WTC11 (cell line): ENCODE data around the gene CPSF4. TPM values are rescaled to one million over a fixed set of nuclear protein-coding genes. Genes with fewer than 3 reads are reported as not detected.

Source experiments
- ATAC-seq: fragments of 200-7000 bp; cut with Tn5 transposase; 2 replicates; pipeline ENCODE4 v1.10.0; 2021; ENCODE audit warnings: mild to moderate bottlenecking, moderate library complexity
- CTCF ChIA-PET: fragments of 300-600 bp; sonication (Branson Sonifier 250); formaldehyde crosslinking; loops from one replicate; lab custom pipeline; 2021; ENCODE audit warnings: antibody characterized with exemption; lab: Charles Lee
- POLR2A ChIA-PET: fragments of 350-600 bp; sonication (Branson Sonifier 250); formaldehyde crosslinking; loops from one replicate; lab custom pipeline; 2021; ENCODE audit warnings: antibody characterized with exemption; lab: Charles Lee
- DNase-seq: peaks from one replicate; pipeline ENCODE4 v3.0.0; 2021; ENCODE audit warnings: low spot score
- H3K27ac Mint-ChIP-seq: 2 replicates; pipeline ENCODE4 v1.8.0; 2021; ENCODE audit warnings: mixed read lengths
- H3K27me3 Mint-ChIP-seq: 2 replicates; pipeline ENCODE4 v1.8.0; 2021; ENCODE audit warnings: low read depth, mild to moderate bottlenecking, moderate library complexity, mixed read lengths
- H3K36me3 Mint-ChIP-seq: 2 replicates; pipeline ENCODE4 v1.8.0; 2021; ENCODE audit warnings: mixed read lengths
- H3K4me1 Mint-ChIP-seq: 2 replicates; pipeline ENCODE4 v1.8.0; 2022; ENCODE audit warnings: mixed read lengths
- H3K4me3 Mint-ChIP-seq: 2 replicates; pipeline ENCODE4 v1.8.0; 2021; ENCODE audit warnings: mild to moderate bottlenecking, moderate library complexity, mixed read lengths
- H3K9me3 Mint-ChIP-seq: 2 replicates; pipeline ENCODE4 v1.8.0; 2021; ENCODE audit warnings: mixed read lengths
- CBFB ChIP-seq: sonication (generic); formaldehyde crosslinking; IDR thresholded peaks from 2 replicates; pipeline ENCODE4 v1.8.1; 2022; ENCODE audit warnings: mild to moderate bottlenecking, low read depth, missing genetic modification reagents
- CREB1 ChIP-seq: sonication (generic); formaldehyde crosslinking; IDR thresholded peaks from 2 replicates; pipeline ENCODE4 v1.8.0; 2023; ENCODE audit warnings: mild to moderate bottlenecking, missing genetic modification reagents
- CTCF ChIP-seq: fragments of 200-600 bp; IDR thresholded peaks from 2 replicates; pipeline ENCODE4 v1.8.0; 2022; ENCODE audit warnings: antibody characterized with exemption
- E2F4 ChIP-seq: sonication (generic); formaldehyde crosslinking; IDR thresholded peaks from 2 replicates; pipeline ENCODE4 v1.8.1; 2022; ENCODE audit warnings: low read depth, mild to moderate bottlenecking, moderate library complexity, missing genetic modification reagents, borderline replicate concordance
- E2F5 ChIP-seq: sonication (generic); formaldehyde crosslinking; IDR thresholded peaks from 2 replicates; pipeline ENCODE4 v1.8.1; 2022; ENCODE audit warnings: mild to moderate bottlenecking, moderate library complexity, missing genetic modification reagents
- EMX1 ChIP-seq: fragments of 250-450 bp; sonication (Bioruptor Pico); IDR thresholded peaks from 2 replicates; pipeline ENCODE4 v1.8.0; 2021; ENCODE audit warnings: mild to moderate bottlenecking
- FOXK1 ChIP-seq: sonication (generic); formaldehyde crosslinking; IDR thresholded peaks from 2 replicates; pipeline ENCODE4 v1.8.0; 2022; ENCODE audit warnings: mild to moderate bottlenecking, moderate library complexity, missing genetic modification reagents
- FOXP1 ChIP-seq: sonication (generic); formaldehyde crosslinking; IDR thresholded peaks from 2 replicates; pipeline ENCODE4 v1.8.0; 2022; ENCODE audit warnings: missing genetic modification reagents, mild to moderate bottlenecking, moderate library complexity, borderline replicate concordance
- GABPB1 ChIP-seq: sonication (generic); formaldehyde crosslinking; IDR thresholded peaks from 2 replicates; pipeline ENCODE4 v1.8.1; 2023; ENCODE audit warnings: mild to moderate bottlenecking, missing genetic modification reagents
- IRF1 ChIP-seq: sonication (generic); formaldehyde crosslinking; IDR thresholded peaks from 2 replicates; pipeline ENCODE4 v1.8.0; 2023; ENCODE audit warnings: missing genetic modification reagents
- JUN ChIP-seq: sonication (generic); formaldehyde crosslinking; IDR thresholded peaks from 2 replicates; pipeline ENCODE4 v1.8.0; 2023; ENCODE audit warnings: mild to moderate bottlenecking, missing genetic modification reagents
- MXD4 ChIP-seq: fragments of 250-450 bp; sonication (Bioruptor Pico); IDR thresholded peaks from 2 replicates; pipeline ENCODE4 v1.8.0; 2021; ENCODE audit warnings: mild to moderate bottlenecking, moderate library complexity, borderline replicate concordance
- OVOL2 ChIP-seq: fragments of 250-450 bp; sonication (Bioruptor Pico); IDR thresholded peaks from 2 replicates; pipeline ENCODE4 v1.9.0; 2021; ENCODE audit warnings: mild to moderate bottlenecking, borderline replicate concordance
- RELA ChIP-seq: sonication (generic); formaldehyde crosslinking; IDR thresholded peaks from 2 replicates; pipeline ENCODE4 v1.8.1; 2022; ENCODE audit warnings: missing genetic modification reagents, mild to moderate bottlenecking, borderline replicate concordance
- SMAD3 ChIP-seq: sonication (generic); formaldehyde crosslinking; IDR thresholded peaks from 2 replicates; pipeline ENCODE4 v1.8.0; 2022; ENCODE audit warnings: missing genetic modification reagents, mild to moderate bottlenecking, borderline replicate concordance
- SMAD4 ChIP-seq: sonication (generic); formaldehyde crosslinking; IDR thresholded peaks from 2 replicates; pipeline ENCODE4 v1.8.0; 2022; ENCODE audit warnings: mild to moderate bottlenecking, missing genetic modification reagents
- USF1 ChIP-seq: sonication (generic); formaldehyde crosslinking; IDR thresholded peaks from 2 replicates; pipeline ENCODE4 v1.8.0; 2022; ENCODE audit warnings: mild to moderate bottlenecking, missing genetic modification reagents
- ZNF138 ChIP-seq: sonication (generic); formaldehyde crosslinking; conservative IDR thresholded peaks from 2 replicates; pipeline ENCODE4 v1.8.1; 2022; ENCODE audit warnings: mild to moderate bottlenecking, moderate library complexity, missing genetic modification reagents
- ZNF263 ChIP-seq: sonication (generic); formaldehyde crosslinking; IDR thresholded peaks from 2 replicates; pipeline ENCODE4 v1.8.1; 2022; ENCODE audit warnings: low read depth, mild to moderate bottlenecking, moderate library complexity, missing genetic modification reagents
- ZNF281 ChIP-seq: sonication (generic); formaldehyde crosslinking; IDR thresholded peaks from 2 replicates; pipeline ENCODE4 v1.8.0; 2023; ENCODE audit warnings: mild to moderate bottlenecking, missing genetic modification reagents
- ZNF423 ChIP-seq: fragments of 250-450 bp; sonication (Bioruptor Pico); IDR thresholded peaks from 2 replicates; pipeline ENCODE4 v2.1.2; 2022; ENCODE audit warnings: mild to moderate bottlenecking, moderate library complexity
- ZSCAN18 ChIP-seq: fragments of 250-450 bp; sonication (Bioruptor Pico); IDR thresholded peaks from 2 replicates; pipeline ENCODE4 v2.1.2; 2022; ENCODE audit warnings: mild to moderate bottlenecking, moderate library complexity
- total RNA-seq: library from RNA; stranded (reverse); gene quantifications from 3 replicates; pipeline ENCODE4 v1.2.3, GENCODE V29; 2021

CPSF4 gene
- total RNA-seq, 1 experiment from 2014 or later = 109 TPM

- TF ChIP-seq ZNF281 (CRISPR knock-in tag) (no peak), FOXP1 (CRISPR knock-in tag) (no peak), OVOL2 (CRISPR knock-in tag) (no peak), SMAD3 (CRISPR knock-in tag) (no peak), MXD4 (CRISPR knock-in tag) (no peak), EMX1 (CRISPR knock-in tag) (no peak), CTCF (no peak), ZNF263 (no peak), E2F5 (CRISPR knock-in tag) (no peak), IRF1 (no peak), USF1 (CRISPR knock-in tag) (no peak), ZSCAN18 (CRISPR knock-in tag) (no peak), CBFB (CRISPR knock-in tag) (no peak), GABPB1 (no peak), E2F4 (CRISPR knock-in tag) (no peak)
Observed at GRCh38 chr7:99493823-99494222, 55.1 kb downstream of the CPSF4 start (continued).

- ATAC-seq (no peak), DNase-seq (no peak)
- ChIA-PET CTCF (no interaction called here), POLR2A (no interaction called here)
- H3K4me3 Mint-ChIP-seq = peak overlapping the region; percentile 99
- H3K4me1 Mint-ChIP-seq = peaks cover 15% of the 10 kb centered on the region
- H3K36me3 Mint-ChIP-seq = peaks cover 42% of the 10 kb centered on the region
- peaks cover 25% of the 10 kb centered on the region for H3K9me3 Mint-ChIP-seq
- TF ChIP-seq CREB1 (CRISPR knock-in tag) (no peak), USF1 (CRISPR knock-in tag) (no peak), ZNF423 (CRISPR knock-in tag) (no peak), ZNF138 (CRISPR knock-in tag) (no peak), JUN (CRISPR knock-in tag) (no peak), CTCF (no peak), RELA (no peak), SMAD4 (no peak), FOXK1 (CRISPR knock-in tag) (no peak)
- 0 out of 2 replicates have a peak overlapping the region, but pooled peaks have one; percentile 57 for H3K27ac Mint-ChIP-seq
- no peaks in the 10 kb centered on the region for H3K27me3 Mint-ChIP-seq
Observed at GRCh38 chr7:99497766-99498545, 59.2 kb downstream of the CPSF4 start.
